ENCODE measurements around the gene ALKBH5.

DNA sequence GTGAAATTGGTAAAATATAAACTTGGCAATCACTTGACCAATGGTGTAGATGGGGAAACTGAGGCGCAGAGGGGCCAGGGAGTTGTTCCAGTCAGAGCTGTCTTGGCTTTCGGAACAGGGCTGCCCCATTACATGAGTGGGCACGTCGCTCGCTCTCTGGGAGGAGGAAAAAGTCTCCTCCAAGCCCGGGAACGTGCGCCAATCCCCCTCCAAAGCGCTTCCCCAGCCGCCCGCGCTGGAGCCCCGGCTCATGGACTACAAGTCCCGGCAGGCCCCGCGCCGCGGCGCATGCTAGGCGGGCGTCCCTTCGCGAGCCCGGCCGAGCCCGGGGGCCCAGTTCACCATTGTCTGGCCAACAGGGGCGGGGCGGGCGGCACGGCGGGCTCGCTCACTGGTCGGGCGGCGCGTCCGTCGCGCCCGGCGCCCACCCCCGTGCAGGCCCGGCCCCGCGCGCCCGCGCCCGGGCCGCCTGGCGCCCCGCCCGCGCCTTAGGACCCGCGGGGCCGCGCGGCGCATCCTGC lies 41.6 kb downstream of the ALKBH5 start, which contains the start of gene LLGL1:
- peak; percentile 4 for TF ChIP-seq POLR2A (IDR thresholded peaks at IDR 0.05; ENCODE audit: extremely low read depth, insufficient read length)
- TF ChIP-seq, protein P1, sequence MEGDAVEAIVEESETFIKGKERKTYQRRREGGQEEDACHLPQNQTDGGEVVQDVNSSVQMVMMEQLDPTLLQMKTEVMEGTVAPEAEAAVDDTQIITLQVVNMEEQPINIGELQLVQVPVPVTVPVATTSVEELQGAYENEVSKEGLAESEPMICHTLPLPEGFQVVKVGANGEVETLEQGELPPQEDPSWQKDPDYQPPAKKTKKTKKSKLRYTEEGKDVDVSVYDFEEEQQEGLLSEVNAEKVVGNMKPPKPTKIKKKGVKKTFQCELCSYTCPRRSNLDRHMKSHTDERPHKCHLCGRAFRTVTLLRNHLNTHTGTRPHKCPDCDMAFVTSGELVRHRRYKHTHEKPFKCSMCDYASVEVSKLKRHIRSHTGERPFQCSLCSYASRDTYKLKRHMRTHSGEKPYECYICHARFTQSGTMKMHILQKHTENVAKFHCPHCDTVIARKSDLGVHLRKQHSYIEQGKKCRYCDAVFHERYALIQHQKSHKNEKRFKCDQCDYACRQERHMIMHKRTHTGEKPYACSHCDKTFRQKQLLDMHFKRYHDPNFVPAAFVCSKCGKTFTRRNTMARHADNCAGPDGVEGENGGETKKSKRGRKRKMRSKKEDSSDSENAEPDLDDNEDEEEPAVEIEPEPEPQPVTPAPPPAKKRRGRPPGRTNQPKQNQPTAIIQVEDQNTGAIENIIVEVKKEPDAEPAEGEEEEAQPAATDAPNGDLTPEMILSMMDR (IDR thresholded peaks at IDR 0.05; ENCODE audit: low read depth, low read length): no peak

Measured in NB4 (cell line).